MCF 10A (cell line): Measurements from ENCODE around the gene SLC15A3. TPM values are rescaled to one million over a fixed set of nuclear protein-coding genes. Genes with fewer than 3 reads are reported as not detected.

ENCODE experiments used
- BruUV-seq: library from RNA; stranded (reverse); fragments of 400-500 nt; replicated peaks from 2 replicates; lab custom pipeline; 2021; lab: Mats Ljungman, UMichigan
- CTCF ChIA-PET: fragments of 300-600 bp; sonication (Branson Sonifier 250); formaldehyde crosslinking; extraction: SDS; loops from one replicate; lab custom pipeline; 2021; ENCODE audit warnings: antibody characterized with exemption, inconsistent platforms; lab: Yijun Ruan, JAX
- POLR2A ChIA-PET: fragments of 300-600, 350-650 bp; sonication (Branson Sonifier 250); formaldehyde crosslinking; extraction: SDS; loops from one replicate; lab custom pipeline; 2020; ENCODE audit warnings: antibody characterized with exemption, inconsistent platforms; lab: Yijun Ruan, JAX
- DNase-seq: peaks from one replicate; pipeline ENCODE4 v3.0.0-alpha.2; 2018; ENCODE audit not compliant: unreplicated experiment
- H3K27ac Mint-ChIP-seq: one replicate; pipeline ENCODE4 v1.8.0; 2022; ENCODE audit warnings: mild to moderate bottlenecking, low read depth, mixed read lengths; ENCODE audit not compliant: unreplicated experiment
- H3K27me3 Mint-ChIP-seq: one replicate; pipeline ENCODE4 v1.8.0; 2022; ENCODE audit warnings: mixed read lengths; ENCODE audit not compliant: insufficient read depth, unreplicated experiment
- H3K36me3 Mint-ChIP-seq: one replicate; pipeline ENCODE4 v1.8.0; 2022; ENCODE audit warnings: mild to moderate bottlenecking, moderate library complexity, mixed read lengths; ENCODE audit not compliant: insufficient read depth, unreplicated experiment
- H3K4me1 Mint-ChIP-seq: one replicate; pipeline ENCODE4 v1.8.0; 2022; ENCODE audit warnings: mixed read lengths; ENCODE audit not compliant: insufficient read depth, unreplicated experiment
- H3K4me3 Mint-ChIP-seq: one replicate; pipeline ENCODE4 v1.8.0; 2022; ENCODE audit warnings: mild to moderate bottlenecking, moderate library complexity, mixed read lengths; ENCODE audit not compliant: unreplicated experiment
- H3K9me3 Mint-ChIP-seq: one replicate; pipeline ENCODE4 v1.8.0; 2022; ENCODE audit warnings: mixed read lengths; ENCODE audit not compliant: unreplicated experiment
- CTCF ChIP-seq: fragments of 200-600 bp; IDR thresholded peaks from one replicate; pipeline ENCODE4 v1.8.0; 2022; ENCODE audit warnings: antibody characterized with exemption, mild to moderate bottlenecking; ENCODE audit not compliant: unreplicated experiment
- intact Hi-C: fragments of 100-400 bp; cut with micrococcal nuclease; formaldehyde crosslinking; loops from 2 replicates; pipeline ENCODE4 v1.14.1; 2022
- total RNA-seq: library from RNA; stranded (reverse); gene quantifications from 2 replicates; pipeline ENCODE4 v1.2.3, GENCODE V29; 2022

SLC15A3 gene
- total RNA-seq, 1 experiment from 2014 or later, result not detected

- H3K27ac Mint-ChIP-seq, result no peak overlapping the region
- CTCF ChIA-PET, result interaction anchor here (0.6 to 5.3 kb wide), 5 partner anchors 10 to 386 kb away, joined by 3 to 47 read pairs (median 4); no protein-coding TSS in a partner anchor
- DNase-seq, result no peak
- no peaks in the 10 kb centered on the region for H3K27me3 Mint-ChIP-seq
- intact Hi-C loops, result no loop called here
- no peaks in the 10 kb centered on the region for H3K9me3 Mint-ChIP-seq
- H3K4me1 Mint-ChIP-seq, result no peaks in the 10 kb centered on the region
- H3K4me3 Mint-ChIP-seq, result no peak overlapping the region
- POLR2A ChIA-PET, result interaction anchor here (0.6 to 1.3 kb wide), 5 partner anchors 10 to 300 kb away, joined by 3 to 4 read pairs (median 3); no protein-coding TSS in a partner anchor
- no peak for TF ChIP-seq CTCF
- no TSS peak for BruUV-seq
- peaks cover 73% of the 10 kb centered on the region for H3K36me3 Mint-ChIP-seq
Observed at GRCh38 chr11:60891103-60891741, 60.8 kb downstream of the SLC15A3 start.

- Mint-ChIP-seq H3K27ac (no peak overlapping the region), H3K27me3 (no peaks in the 10 kb centered on the region), H3K36me3 (peaks cover 68% of the 10 kb centered on the region), H3K4me1 (no peaks in the 10 kb centered on the region), H3K9me3 (no peaks in the 10 kb centered on the region), H3K4me3 (no peak overlapping the region)
- CTCF ChIA-PET, result interaction anchor here (0.7 to 5.3 kb wide), 5 partner anchors 8 to 238 kb away, joined by 3 to 47 read pairs (median 4); no protein-coding TSS in a partner anchor
- DNase-seq, result no peak
- no peak for TF ChIP-seq CTCF
- BruUV-seq, result no TSS peak
- POLR2A ChIA-PET, result interaction anchor here (0.6 to 1.1 kb wide), 3 partner anchors 15 to 301 kb away, joined by 3 to 4 read pairs (median 4); no protein-coding TSS in a partner anchor
- intact Hi-C loops, result no loop called here
Observed at GRCh38 chr11:60890696-60891095, 61.3 kb downstream of the SLC15A3 start.

GRCh38 chr11:60889869-60890311 is 62.1 kb downstream of the SLC15A3 start:
- Mint-ChIP-seq H3K27ac (no peak overlapping the region), H3K9me3 (no peaks in the 10 kb centered on the region), H3K36me3 (peaks cover 60% of the 10 kb centered on the region), H3K4me1 (no peaks in the 10 kb centered on the region), H3K27me3 (no peaks in the 10 kb centered on the region), H3K4me3 (no peak overlapping the region)
- no peak for TF ChIP-seq CTCF
- intact Hi-C loops, result no loop called here
- CTCF ChIA-PET, result interaction anchor here (0.7 to 5.3 kb wide), 7 partner anchors 9 to 115 kb away, joined by 3 to 47 read pairs (median 4); no protein-coding TSS in a partner anchor
- POLR2A ChIA-PET, result interaction anchor here (0.7 to 1.3 kb wide), 5 partner anchors 10 to 59 kb away, joined by 3 to 4 read pairs (median 3); no protein-coding TSS in a partner anchor
- DNase-seq, result no peak
- no TSS peak for BruUV-seq

GRCh38 chr11:60887556-60887955 is 64.4 kb downstream of the SLC15A3 start:
- intact Hi-C loops, result loop anchor here (1.0 kb wide), 2 partner anchors 56 to 112 kb away; no protein-coding TSS in a partner anchor
- no peaks in the 10 kb centered on the region for H3K9me3 Mint-ChIP-seq
- H3K4me3 Mint-ChIP-seq, result no peak overlapping the region
- no peak overlapping the region for H3K27ac Mint-ChIP-seq
- H3K4me1 Mint-ChIP-seq, result no peaks in the 10 kb centered on the region
- peaks cover 48% of the 10 kb centered on the region for H3K36me3 Mint-ChIP-seq
- no TSS peak for BruUV-seq
- peak; percentile 49 for TF ChIP-seq CTCF
- ChIA-PET POLR2A (interaction anchor here (0.9 to 1.8 kb wide), 4 partner anchors 12 to 112 kb away, joined by 3 to 11 read pairs (median 4); partner anchors contain the start of gene TMEM109), CTCF (interaction anchor here (0.6 to 5.3 kb wide), 18 partner anchors 11 to 1829 kb away, joined by 3 to 47 read pairs (median 4); partner anchors contain the start of gene ZP1)
- no peaks in the 10 kb centered on the region for H3K27me3 Mint-ChIP-seq
- peak; percentile 55 for DNase-seq
